GM18508 (cell line): ENCODE data around the gene CASK.

Source experiments
- ATAC-seq: cut with Tn5 transposase; IDR thresholded peaks from one replicate; pipeline ENCODE4 v1.9.1; 2021; ENCODE audit warnings: moderate number of reproducible peaks; ENCODE audit not compliant: insufficient read depth, unreplicated experiment

Gene CASK

DNA sequence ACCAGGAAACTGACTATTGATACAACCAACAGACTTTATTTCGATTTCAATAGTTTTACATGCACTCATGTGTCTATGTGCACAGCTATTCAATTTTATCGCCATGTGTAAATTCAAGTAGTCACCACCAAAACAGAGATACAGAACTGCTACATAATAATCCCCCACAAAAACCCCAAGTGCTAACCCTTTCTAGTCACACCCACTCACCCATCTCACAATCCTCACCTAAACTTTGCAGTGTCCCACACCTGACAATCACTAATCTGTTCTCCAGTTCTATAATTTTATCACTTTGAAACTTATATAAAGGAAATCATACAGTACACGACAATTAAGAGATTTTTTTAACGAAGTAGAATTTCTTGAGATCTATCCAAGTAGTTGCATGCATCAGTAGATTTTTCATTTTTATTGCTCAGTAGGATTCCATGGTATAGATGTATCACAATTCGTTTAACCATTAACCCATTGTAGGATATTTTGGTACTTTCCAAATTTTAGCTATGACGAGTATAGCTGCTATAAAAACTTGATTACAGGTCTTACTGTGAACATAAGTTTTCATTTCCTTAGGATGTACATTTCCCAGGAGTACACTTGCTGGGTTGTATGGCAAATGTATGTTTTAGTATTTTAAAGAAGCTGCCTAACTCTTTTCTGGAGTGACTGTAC lies 85.9 kb downstream of the CASK start:
- peak; percentile 64 for ATAC-seq

DNA sequence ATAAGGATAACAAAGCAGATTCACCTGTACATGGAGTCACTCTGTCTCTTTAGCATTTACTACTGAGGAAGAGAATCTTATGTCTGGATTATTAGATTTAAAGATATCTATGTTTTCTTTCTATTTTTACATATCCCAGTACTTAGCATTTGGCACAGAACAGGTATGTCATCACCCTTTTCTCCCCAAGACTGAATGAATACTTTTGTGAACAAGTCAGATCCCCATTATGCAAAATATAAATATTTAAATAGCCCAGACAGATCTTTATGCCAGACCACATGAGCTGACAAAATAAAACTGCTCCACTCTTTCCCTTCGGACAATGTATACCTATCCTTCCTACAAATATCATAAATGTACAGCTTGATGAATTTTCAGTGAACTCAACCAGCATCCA lies 94.5 kb downstream of the CASK start:
- ATAC-seq, result no peak

GRCh38 chrX:41827886-41828285 lies 95.5 kb downstream of the CASK start:
- no peak for ATAC-seq

- no peak for ATAC-seq
These were observed 97.6 kb downstream of the CASK start for GRCh38 chrX:41825796-41826195.

GRCh38 chrX:41824551-41824950 lies 98.8 kb downstream of the CASK start:
- no peak for ATAC-seq

DNA sequence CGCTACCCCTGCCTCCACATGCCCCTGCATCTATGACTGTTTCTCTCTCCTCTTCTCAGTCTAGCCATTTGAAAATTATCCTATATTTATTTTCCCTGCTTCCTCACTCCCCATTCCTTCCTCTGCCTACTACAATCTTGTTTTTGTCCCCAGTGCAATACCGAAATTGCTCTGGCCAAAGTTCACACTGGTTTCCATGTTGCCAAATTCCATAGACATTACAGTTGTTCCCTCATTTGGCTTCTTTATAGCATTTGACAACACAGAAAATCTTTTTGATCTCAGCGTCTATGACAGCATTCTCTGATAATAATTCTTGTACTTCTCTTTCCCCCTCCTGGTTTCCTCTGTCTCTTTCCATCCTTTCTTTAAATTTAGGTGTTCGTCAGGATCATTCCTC lies 100.0 kb downstream of the CASK start:
- ATAC-seq, result no peak

GRCh38 chrX:41822892-41823291 lies 100.5 kb downstream of the CASK start:
- ATAC-seq, result no peak

DNA sequence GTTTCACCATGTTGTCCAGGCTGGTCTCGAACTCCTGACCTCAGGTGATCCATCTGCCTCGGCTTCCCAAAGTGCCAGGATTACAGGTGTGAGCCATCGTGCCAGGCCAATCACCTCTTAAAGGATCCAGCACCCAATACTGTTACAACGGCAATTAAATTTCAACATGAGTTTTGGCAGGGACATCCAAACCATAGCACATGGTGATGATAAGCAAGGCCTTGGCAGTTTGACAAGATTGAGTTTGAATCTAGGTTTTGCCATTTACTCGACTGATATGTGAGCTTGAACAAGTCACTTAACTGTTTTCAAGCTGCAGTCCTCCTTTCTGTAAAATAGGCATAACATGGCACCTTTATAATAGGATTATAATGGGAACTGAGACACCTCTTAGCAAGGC lies 115.3 kb downstream of the CASK start:
- no peak for ATAC-seq

DNA sequence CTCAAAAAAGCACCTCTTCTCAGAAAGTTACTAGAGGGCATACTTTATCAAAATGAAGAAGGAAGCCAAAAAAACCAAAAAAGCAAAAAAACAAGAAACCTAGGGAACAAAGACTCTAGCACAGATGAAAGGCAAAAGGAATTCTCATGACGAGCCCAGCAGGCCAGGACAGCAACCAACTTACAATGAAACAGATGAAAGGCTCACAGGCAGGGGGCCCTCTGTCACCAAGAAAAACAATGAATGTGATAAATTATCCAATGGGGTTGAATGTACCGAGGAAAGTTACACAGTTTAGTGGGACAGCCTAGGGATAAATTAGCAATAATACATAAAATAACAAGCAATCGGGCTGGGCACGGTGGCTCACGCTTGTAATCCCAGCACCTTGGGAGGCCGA lies 120.4 kb downstream of the CASK start:
- ATAC-seq, result no peak

DNA sequence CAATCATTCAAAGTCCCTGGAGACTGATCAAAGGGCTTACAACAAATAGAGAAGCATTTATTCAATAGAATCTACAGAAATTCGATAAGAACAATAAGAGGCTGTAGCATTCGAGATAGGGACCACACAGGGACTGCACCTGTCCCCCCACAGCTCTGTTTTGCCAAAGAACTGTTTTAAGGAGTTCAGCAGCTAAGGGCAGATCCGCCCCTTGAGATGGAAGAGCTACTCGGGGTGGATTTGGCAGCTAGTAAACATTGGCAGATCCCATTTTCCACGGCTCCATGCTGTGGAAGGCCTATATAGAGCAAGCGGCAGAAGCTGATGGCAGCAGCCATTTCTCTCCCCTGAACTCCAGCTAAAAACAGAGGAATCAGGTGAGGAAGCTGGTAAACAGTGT lies 123.7 kb downstream of the CASK start:
- ATAC-seq, result no peak

DNA sequence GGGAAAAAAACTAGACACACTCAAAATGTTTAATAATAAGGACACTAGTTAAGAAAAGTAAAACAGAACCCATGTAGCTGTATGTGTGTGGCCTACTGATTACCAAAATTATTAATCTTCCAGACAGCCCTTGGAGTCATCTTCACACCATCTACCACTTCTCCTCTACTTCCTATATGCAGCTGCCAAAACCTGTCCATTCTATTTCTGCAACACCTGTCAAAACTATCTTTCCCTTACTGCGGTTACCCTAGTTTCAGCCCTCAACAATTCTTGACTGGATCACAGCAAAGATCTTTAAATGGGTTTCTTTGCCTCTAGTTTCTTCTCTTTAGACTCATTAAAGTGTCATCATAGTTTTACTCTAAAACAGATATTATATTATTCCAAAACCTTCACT lies 126.8 kb downstream of the CASK start:
- no peak for ATAC-seq

DNA sequence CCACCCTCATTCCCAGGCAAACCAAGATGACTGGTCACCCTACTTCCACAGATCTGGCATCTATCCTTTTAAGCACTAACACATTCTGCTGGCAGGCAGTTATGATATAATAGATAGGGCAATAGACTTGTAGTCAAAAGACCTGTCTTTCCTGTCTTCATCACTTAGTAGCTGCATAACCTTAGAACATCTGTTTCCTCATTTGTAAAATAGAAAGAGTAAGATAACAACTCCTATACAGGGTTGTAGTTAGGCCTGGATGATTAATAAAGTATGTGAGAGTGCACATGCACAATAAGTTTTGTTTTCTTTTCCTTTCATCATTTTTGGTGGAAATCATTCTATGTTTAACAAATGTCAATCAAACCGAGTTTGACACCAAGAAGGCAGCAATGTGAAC lies 127.3 kb downstream of the CASK start:
- ATAC-seq, result no peak

- no peak for ATAC-seq
These were observed 134.0 kb downstream of the CASK start for GRCh38 chrX:41789374-41789773.

DNA sequence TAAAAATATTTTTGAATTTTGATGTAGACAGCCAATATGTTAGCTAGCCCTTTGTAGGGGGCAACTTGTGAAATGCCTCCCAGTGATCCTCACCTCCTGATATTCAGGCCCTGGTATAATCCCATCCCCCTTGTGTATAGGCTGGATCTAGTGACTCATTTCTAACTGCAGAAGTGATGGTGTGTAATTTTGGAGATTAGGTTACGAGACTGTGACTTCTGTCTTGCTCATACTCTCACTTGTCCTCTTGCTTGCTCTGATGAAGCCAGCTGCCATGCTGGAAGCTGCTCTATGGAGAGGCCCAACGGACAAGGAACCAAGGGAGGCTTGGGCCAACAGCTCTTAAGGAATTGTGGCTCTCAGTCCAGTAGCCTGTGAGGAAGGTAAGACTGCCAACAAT lies 137.7 kb downstream of the CASK start:
- no peak for ATAC-seq

DNA sequence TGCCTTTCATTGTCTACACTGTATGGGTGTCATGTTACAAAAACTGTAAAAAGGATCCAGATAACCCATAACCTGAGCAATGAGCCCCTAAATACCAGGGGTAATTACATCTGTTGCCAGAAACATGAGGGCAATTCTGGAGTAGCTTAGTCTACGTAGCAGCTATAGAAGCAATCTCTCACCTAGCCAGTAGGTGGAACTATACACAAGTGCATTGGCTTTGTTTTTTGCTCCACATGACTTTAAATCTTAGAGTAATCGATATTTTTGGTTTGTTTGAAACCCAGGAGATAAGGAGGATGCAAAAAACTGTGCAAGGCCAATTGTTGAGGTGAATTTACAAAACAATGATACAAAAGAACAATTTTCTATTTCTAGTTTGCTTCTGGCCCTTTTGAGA lies 141.9 kb downstream of the CASK start:
- ATAC-seq, result no peak

GRCh38 chrX:41779941-41780340 lies 143.4 kb downstream of the CASK start:
- no peak for ATAC-seq

DNA sequence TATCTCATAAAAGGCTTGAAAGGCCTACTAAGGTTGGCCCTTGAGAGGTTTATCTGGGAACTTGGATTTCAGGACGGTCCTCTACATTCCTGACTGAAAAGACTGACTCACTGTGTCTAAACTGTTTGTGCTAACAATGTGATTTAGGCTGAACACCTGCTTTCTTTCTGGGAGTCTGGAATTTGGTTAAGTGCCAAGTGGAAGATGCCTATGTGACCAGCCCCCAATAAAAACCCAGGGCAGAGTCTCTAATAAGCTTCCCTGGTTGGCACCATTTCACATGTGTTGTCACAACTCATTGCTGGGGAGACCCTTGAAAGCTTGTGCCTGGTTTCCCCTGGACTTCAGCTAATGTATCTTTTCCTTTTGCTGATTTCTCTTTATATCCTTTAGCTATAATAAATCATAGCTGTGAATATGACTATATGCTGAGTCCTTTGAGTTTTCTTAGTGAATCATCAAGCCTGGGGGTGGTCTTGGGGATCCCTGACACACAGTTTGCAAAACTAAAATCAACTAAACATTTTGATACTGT lies 144.3 kb downstream of the CASK start:
- no peak for ATAC-seq

GRCh38 chrX:41761702-41762101 lies 161.7 kb downstream of the CASK start:
- ATAC-seq, result no peak

GRCh38 chrX:41761169-41761568 lies 162.2 kb downstream of the CASK start:
- no peak for ATAC-seq

DNA sequence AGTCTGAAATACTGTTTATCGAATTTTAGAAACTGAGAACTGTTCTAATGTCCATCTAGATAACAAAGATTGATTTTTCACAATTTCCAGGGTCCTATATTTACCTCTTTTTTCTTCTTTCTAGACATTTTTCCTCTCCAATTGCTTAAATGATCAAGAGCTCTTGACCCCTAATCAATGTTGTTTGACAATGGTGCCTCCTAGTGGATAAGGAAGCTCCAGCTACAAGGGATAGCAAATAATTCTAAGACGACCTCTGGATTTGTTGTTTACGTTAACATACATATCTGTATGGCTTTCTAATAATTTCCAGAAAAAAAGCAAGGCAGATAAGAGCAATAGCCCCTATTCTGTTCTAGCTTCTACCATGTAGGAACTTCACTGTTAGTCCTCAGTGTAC lies 163.5 kb downstream of the CASK start:
- ATAC-seq, result no peak

DNA sequence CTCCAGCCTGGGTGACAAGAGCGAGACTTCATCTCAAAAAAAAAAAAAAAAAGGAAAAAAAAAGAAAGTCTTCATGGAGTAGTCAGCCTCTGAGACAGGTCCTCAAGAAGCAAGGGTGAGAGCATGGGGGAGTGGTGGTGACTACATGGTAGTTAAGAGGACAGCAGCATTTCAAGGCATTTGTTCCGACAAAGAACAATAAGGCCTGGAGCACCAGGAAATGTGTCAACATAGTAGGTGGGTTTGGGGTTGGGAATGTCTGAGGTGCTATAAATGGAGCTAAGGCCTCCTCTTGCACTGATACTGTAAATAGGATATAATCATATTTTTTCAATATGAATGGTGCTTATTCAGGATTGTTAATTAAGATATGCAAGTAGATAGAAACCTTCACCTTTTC lies 165.0 kb downstream of the CASK start:
- ATAC-seq, result no peak

DNA sequence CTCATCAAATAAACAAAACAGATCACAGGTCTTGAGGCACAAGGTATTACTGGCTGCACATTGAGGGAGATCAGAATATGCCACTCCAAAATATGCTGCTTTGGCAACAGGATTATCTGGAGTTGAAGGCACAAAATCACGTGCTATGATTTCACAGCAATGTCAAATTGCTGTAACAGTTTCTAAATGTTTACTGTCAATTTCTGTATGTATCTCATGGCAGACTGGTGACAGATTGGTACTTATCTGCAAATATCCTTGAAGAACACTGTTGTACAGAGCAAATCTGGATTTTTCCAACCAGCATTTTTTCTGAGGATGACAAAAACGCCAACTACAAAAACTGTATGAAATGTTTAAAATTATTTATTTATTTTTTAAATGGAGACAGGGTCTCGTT lies 172.6 kb downstream of the CASK start:
- ATAC-seq, result no peak

GRCh38 chrX:41739871-41740270 lies 183.5 kb downstream of the CASK start:
- ATAC-seq, result no peak
